ENCODE measurements around the gene TBC1D14.

The TBC1D14 gene

DNA sequence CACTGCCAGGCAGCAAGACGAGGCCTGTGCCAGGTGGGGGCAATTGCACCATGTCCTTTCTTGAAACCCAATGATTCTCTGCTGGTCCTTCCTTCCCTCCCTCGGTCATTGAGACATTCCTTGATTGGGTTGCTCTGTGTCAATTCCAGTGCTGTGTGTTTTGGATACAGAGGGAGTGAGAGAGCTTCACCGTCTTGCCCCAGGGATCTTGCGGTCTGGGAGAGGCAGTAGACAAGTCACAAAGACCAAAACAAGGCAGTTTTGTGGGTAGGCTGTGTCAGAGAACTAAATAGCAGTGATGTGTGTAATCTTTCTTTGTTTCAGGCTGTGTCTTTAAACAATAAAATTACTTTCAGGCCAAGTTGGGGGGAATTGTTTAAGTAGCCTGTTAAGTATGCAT, 94.7 kb downstream of the TBC1D14 start:
- no peak for DNase-seq

DNA sequence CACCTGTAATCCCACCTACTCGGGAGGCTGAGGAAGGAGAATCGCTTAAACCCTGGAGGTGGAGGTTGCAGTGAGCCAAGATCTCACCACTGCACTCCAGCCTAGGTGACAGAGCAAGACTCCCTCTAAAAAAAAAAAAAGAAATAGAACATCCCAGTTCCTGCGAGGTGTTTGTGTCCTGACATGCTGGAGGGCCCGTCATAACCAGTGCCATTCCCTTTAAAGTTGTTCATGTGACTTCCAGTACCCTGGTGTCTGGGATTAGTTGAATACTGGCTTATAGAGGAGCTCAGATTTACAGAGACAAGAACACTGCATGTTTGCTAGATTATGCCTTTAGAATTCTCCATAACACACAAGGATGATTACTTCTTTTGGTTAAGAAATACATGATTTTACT, 95.9 kb downstream of the TBC1D14 start:
- DNase-seq: no peak

DNA sequence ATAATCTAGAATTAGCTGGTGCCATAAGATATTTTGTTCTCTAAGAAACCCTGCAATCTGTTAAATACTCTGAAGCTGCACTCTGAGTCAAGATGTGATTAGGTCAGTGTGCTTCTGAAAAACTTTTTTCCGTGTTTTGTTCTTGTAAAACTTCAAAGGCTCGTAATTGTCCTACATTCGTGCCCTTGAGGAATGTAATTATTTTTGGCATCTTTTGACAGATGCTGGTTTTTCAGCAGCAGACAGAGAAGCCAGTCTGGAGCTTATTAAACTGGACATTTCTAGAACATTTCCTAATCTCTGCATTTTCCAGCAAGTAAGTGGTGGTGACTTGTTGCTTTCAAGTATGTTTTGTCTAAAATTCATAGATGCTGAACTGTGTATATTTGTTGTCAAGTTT, 96.8 kb downstream of the TBC1D14 start:
- DNase-seq: no peak

DNA sequence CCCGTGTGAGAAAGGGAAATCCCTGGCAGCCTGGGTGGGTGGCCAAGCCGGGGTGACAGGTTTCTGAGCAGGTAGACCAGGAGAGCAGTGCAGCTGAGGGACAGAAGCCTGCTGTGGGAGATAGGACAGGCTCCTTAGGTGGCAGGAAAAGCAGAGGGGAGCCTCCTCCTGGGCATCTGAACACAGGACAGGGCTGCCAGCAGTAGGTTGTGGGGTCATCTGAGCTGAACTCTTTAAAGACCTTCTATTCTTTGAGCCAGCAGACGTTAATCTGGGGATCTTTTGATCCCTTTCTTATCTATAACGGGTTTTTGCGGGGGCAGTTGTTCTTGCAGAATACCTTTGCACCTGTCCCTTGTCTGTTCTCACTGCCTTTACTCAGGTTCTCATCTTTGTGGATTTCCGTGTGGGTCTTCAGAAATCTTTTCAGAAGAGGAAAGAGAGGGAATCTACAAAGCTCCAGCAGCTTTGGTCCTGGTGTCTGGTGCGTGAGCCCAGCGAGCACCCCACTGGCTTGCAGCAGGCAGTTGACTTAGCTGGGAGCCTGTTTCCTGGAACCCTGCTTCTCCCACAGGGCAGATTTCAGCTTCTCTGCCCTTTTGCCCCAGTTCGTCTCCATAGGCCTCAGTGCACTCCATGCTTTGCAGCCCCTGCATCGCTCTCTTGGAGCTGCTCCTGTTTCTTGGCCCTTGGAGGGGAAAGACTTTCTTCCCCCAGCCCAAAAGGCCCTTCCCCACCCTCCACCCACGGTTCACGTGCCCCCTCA, 97.7 kb downstream of the TBC1D14 start:
- no peak for DNase-seq

DNA sequence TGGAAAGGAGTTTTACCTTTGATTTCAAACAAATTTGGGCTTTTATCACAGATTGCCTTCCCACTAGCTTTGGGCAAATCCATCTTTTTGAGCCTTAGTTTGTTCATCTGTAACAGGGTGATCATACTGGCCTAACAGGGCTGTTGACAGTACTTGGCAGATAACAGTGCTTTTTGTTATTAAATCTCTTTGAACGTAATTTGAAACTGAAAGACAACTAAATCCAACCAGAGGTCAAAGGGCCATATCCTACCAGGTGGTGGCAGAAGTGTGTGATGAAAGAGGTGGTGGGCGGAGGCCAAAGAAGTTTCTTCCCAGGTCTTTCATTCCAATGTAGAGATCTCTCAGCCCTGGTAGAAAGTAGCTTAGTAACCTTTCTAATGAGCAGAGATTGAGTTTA, 98.3 kb downstream of the TBC1D14 start:
- DNase-seq: no peak

DNA sequence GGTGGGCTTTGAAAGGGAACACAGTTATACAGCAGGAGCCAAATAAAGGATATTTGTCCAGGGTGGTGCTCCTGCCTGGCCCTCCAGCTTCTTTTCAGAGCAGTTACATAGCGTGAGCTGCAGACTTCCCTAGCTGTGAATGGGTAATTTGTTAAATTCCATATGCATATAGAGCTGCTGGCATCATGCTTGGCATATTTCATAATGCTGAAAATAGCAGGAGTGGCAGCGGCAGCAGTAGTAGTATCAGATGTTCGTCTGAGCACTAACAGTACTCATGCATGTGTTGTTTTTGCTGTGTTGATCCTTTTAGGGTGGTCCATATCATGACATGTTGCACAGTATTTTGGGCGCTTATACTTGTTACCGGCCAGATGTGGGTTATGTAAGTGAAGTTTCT, 99.9 kb downstream of the TBC1D14 start:
- DNase-seq: no peak

DNA sequence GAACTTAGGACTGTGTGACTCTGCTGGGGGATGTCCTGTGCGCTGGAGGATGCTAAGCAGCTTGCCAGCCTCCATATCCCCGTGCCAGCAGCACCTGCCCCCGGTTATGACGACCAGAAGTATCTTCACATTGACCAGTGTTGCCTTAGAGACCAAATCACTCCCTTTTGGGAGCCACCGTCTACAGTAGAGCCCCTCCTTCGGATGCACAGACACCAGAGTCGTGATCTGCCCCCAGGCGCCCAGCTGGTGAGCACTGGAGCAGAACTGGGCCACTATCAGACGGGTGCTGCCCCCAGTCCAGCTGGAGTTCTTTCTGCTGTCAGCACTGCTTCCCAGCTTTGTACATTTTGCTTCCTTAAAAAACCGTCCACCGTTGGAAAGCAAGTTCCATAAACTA, 103.5 kb downstream of the TBC1D14 start:
- DNase-seq: no peak

DNA sequence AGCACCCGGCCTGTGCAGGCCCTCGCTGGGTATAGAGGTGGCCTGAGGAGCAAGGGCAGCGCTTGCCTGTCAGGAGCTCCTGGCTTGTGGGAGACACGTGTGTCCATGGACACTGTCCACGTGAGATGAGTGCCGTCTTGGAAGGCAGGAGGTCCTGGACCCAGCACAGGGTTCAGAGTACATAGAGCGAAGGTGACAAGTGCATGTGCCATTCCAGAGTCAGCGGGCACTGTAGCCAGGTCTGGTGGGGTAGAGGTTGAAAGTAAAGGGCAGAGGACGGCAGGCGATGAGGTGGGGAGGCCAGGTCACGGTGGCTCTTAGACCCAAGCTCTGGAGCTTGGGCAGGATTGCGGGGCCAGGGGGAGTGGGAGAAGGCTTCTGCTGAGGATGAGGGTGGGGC, 105.2 kb downstream of the TBC1D14 start:
- no peak for DNase-seq

DNA sequence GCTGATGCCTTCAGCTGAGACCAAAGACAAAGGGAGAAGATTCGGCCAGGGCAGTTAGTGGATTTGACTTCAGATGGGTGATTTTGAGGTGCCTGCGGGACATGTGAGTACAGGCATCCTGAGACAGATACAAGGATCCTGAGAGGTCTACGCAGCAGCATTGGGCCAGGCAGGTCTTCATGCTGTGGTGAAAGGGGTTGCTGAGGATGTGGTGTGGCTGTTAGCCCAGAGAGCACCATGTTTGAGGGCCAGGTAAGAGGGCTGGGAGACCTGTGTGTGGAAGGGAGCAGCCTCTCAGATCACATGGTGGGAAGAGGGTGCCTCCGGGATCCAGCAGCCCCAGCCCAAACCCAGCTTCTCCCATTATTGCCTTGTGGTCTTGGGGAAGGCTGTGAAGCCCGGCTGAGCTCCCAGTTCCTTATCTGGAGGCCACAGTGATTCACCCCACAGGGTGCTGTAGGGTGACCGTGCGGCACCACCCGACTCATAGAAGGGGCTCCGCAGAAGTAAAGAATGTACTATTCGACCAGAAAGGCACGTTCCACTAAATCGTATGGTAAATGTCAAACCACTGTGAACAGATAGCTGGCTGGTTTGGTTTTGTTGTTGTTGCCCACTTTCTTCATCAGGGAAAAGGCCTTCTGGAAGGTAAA, 105.9 kb downstream of the TBC1D14 start:
- no peak for DNase-seq

DNA sequence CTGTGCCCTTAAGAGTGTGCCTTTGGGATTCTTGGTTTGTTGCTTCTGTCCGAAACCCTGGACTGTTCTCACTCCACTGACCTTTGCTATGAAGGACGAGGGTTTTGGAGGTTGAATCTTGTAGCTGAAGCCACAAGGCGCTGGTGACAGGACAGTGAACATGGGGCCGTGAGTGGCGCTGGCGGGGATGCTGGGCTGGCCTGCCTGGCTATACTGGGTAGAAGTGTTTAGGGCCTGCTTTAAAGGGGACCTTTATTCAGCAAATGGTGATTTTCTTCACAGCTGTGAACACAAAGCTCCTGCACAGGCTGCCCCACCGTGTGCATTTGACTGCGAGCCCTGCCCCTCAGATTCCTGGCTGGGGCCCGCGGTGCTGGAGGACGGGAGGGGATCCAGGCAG, 106.5 kb downstream of the TBC1D14 start:
- DNase-seq: no peak

DNA sequence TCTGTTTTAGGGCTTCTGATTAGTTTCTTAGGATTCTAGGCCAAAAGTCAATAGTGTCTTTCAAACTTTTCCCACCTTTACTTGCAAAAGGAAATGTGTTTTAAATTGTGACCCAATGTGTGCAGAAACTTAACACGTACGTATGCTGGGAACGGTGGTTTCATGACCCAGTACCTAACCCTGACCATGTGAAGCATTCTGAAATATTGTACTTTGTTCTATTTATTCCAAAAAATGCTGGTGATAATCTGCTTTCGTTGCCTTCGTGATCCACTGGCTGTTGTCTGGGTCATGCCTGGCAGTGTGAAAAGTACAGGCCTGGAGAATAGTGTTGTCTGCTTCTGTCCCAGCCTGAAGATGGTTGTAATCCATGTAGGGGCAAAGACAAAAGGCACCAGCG, 106.9 kb downstream of the TBC1D14 start:
- no peak for DNase-seq

DNA sequence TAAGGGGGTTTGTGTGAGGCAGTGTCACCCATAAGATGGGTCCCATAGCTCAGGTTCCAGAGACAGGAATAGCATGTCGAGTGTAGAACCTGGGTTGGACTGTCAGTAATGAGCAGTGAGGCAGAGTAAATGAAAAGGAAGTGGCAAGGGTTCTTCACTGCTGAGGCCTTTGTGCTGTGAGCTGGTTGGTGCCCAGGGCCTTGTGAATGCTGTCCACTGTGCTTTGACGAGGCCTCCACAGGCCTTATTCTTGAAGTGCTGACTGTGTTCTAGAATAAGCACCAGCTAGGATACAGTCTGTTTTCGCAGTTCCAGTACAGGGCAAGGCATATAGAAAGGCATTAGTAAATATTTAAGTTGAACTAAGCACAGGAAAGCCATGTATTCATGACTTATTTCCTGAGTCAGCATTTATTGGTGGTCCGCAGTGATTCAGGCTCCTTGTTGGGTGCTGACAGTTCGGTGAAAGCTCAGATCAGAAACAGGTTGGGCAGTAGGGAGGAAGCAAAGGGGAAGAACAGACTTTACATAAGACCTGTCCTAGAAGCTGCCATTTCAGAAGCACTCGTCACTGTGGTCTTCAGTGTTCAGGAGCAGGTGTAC, 107.9 kb downstream of the TBC1D14 start:
- no peak for DNase-seq

DNA sequence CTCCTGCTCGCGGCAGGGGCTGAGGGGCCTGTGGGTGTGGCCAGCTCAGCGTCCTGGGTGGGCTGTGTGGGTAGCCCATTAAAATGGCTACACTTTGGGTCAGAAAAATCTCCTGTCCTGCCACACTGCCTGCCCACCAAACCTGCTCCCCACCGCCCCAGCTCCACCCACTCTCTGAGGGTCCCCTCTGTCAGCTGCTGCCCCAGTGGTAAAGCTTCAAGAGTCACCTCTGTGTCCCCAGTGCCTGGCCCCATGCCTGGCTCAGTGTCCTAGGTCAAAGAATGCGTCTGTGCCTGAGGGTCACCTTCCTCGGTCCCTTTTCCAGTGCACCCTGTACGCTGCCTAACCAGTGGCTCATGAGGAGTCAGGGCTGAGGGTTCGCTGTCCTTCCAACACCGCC, 108.7 kb downstream of the TBC1D14 start:
- DNase-seq: no peak

DNA sequence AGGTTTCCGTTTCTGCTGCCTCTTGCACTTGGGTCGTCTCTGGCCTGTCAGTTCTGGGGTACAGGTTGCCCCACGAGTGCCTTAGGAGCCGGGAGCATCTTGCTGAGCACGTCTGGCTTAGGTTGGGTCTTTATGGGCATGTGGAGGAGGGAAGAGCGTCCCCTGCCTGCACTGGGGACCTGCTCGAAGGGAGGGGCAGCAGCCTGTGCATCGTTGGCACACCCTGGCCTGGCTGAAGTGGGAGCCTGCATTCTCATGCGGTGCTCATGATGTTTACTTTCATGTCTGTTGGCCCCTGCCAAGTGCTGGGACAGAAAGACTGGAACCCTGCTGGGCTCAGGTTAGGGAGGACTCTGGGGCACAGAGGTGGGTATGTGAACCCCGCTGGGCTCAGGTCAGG, 109.7 kb downstream of the TBC1D14 start:
- no peak for DNase-seq

DNA sequence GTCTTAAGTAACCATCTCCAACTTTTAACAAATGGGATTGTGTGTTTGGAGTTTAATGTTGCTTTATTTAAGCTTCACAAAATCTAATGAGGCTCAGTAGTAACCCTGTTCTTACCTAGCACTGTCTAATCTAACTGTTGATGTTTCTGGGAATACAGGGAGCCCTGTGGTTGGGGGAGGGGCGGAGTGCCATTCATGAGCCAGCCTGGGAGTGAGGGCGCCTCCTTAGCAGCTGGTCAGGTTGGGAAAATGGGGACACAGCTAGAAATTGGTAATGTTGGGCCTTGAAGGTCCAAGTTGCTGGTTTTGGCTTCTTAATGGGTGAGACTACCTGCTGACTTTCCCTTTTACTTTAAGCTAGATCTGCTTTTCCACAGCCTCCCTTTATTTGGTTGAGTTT, 110.7 kb downstream of the TBC1D14 start:
- no peak for DNase-seq

DNA sequence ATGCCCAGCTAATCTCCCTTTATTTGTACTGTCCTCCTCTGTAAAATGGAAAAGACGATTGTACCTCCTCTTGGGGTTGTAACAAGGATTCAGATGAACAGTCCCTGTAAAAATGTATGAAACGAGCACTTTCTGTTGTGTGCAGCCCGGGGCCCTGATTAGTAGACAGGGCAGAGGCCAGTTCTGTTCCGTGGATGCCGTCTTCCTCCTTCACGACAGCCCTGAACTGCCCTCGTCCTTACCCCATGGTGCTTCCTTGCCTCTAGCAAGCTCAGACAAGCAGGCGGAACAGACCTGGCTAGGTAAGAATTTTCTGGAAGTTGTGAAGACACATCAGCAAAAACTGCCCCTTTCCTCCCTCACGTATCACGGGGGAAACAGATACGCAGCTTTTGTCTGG, 111.2 kb downstream of the TBC1D14 start:
- DNase-seq: no peak

DNA sequence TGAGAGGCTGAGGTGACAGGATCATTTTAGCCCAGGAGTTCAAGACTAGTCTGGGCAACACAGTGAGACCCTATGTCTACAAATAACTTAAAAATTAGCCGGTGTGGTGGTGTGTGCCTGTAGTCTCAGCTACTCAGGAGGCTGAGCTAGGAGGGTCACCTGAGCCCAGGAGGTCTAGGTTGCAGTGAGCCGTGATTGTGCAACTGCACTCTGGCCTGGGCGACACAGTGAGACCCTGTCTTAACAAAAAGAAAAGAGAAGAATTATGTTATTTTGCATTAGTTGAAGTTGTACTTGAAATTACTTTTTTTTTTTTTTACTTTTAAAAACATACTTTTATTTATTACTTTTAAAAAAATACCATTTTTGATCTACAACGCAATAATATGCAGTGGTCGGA, 111.7 kb downstream of the TBC1D14 start:
- no peak for DNase-seq

DNA sequence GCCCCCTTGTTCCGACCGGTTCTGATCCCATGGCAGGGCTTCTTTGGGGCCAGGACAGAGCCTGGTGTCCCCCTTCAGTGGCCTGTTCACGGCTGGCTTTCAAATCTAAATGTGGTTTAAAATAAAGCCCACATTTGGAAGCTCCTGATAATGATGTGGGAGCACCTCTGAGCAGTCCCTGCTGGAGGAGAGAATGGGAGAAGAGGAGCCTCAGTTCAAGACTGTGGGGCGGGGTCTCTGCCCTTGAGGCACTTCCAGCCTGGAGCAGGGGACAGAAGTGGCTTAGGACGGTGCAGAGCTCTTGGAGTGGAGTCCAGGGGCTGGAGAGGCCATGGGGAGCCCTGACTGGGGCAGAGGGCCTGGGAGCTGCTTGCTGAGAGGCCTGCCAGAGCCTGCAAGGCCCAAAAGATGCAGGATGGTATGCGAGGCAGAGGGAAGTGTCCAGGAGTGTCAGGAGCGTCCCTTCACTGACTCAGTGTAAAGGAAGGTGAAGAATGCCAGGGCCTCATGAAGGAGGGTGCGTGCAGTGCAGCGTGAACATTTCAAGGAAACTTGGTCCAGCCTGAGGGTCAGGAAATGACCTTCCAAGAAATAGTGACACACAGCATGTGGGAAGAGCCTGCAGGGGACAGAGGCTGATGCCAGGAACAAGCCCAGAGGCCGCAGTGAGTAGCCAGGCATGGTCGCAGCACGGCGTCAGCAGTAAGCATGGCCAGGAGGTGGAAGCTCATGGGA, 112.5 kb downstream of the TBC1D14 start:
- no peak for DNase-seq

DNA sequence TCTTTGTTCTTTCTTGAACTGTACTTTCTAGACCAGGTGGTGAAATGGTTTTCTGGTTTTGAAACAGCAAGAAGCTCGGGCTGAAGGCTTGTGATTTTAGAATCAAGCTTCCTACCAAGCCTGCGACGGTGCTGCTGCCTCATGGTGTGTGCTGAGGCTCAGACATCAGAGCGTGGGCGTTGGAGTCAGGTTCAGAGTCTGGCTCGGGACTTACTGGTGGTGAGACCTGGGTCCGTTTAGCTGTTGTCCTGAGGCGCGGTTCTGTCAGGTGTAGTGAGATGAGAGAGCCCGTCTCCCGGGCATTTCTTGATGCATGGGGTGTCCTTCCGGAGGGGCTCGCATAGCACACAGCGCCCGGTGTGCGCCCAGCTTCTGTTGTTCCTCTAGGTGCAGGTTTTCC, 113.9 kb downstream of the TBC1D14 start:
- no peak for DNase-seq

DNA sequence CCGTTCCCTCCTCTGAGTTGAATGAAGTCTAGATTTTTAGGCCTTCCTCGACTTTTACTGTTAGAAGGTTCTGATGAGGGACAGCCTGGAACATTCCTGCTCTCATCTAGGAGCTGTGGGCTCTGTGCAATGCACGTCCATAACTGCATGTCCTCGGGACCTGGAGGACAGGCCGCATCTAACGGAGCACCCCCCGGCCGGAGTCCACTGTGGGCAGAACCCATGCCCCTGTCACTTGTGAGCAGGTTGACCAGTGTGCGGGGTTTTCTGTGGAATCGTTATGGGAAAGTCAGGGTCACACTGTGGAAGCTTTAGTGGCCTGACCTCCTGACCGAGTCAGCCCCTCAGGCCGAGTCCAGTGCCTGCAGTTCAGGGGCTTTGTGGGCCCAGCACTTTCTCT, 114.3 kb downstream of the TBC1D14 start:
- DNase-seq: no peak

DNA sequence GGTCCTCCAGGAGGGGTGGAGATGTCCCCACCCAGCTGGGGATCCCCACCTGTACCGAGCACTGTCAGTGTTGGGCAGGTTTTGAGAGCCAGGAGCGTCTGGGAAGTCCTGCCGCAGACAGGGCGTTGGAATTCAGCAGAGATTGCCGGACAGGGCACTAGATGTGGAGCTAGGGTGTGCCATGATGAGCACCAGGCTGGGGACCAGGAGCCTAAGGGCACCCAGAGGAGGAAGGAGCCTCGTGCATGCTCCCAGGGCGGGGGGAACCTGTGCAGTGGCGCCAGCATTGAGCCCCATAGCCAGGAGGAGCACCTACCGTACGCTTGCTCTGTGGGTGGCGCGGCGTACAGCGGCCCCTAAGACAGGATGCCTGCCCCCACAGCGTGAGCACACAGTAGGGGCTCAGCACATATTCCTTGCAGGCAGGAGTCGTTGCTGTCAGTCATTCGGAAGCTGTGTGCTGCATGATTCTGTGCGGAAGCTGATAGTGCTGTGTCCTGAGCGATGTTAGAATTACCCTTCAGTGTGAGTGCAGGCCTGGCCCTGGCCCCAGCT, 114.8 kb downstream of the TBC1D14 start:
- DNase-seq: no peak

DNA sequence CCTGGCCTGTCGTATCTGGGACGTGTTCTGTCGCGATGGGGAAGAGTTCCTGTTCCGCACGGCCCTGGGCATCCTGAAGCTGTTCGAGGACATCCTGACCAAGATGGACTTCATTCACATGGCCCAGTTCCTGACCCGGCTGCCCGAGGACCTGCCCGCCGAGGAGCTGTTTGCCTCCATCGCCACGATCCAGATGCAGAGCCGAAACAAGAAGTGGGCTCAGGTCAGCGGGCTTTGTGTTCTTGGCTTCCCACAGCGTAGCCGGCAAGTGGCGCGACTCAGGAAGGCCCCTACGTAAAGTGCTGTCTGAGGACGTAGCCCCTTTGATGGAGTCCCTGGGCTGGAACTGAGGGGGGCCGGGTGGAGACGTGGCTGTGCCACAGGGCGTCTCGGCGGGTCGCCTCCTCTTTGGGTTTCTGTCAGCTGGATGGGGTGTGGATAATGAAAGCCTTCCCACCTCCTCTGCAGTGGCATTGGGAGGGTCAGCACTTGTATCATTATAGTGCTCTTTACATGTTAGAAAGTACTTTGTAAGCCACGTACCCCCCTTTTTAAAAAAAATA, 115.5 kb downstream of the TBC1D14 start:
- no peak for DNase-seq

DNA sequence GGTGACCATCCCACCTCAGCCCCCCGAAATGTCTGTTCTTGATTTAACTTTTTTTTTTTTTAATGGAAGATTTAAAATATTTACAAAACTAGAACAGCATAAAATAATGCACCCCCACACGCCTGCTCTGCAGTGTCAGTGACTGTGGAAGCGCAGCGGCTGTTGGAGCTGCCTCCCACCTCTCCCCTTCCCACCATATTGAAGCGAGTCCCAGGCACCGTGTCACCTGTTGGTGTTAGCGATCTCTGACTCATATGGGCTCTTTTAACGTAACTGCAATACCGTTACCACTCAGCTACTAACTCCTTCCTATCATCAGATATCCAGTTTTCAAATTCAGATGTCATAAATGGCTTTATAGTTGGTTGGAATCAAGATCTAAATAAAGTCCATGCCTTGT, 116.5 kb downstream of the TBC1D14 start:
- DNase-seq: no peak
